NCI-H1048 (cell line): ENCODE measurements around the gene DDX49.
"Not testable (repeated sequence)": the region's sequence is repeated elsewhere in the genome, so short reads cannot be mapped to it uniquely, and the experiment has no call there.

Experiments used
- DNase-seq: peaks from one replicate; lab custom pipeline; 2025; lab: John Stamatoyannopoulos, UW

The DDX49 gene

GRCh38 chr19:18942692-18943091, 23.2 kb downstream of the DDX49 start:
- no peak for DNase-seq

GRCh38 chr19:18943465-18943864, 23.9 kb downstream of the DDX49 start:
- no peak for DNase-seq

- no peak for DNase-seq
These were observed 25.8 kb downstream of the DDX49 start for GRCh38 chr19:18945297-18945696.

- DNase-seq, result no peak
These were observed 26.8 kb downstream of the DDX49 start for GRCh38 chr19:18946335-18946734.

- no peak for DNase-seq
These were observed 27.4 kb downstream of the DDX49 start for GRCh38 chr19:18946918-18947317.

GRCh38 chr19:18948075-18948975, 28.8 kb downstream of the DDX49 start:
- no peak for DNase-seq

GRCh38 chr19:18948976-18949356, 29.5 kb downstream of the DDX49 start:
- no peak for DNase-seq

GRCh38 chr19:18949858-18950257, 30.3 kb downstream of the DDX49 start:
- DNase-seq, result no peak

- no peak for DNase-seq
These were observed 32.3 kb downstream of the DDX49 start for GRCh38 chr19:18951721-18952281.

GRCh38 chr19:18952364-18953003, 33.0 kb downstream of the DDX49 start:
- DNase-seq, result not testable (repeated sequence)

- no peak for DNase-seq
These were observed 34.6 kb downstream of the DDX49 start for GRCh38 chr19:18954094-18954493.

- DNase-seq, result no peak
These were observed 35.5 kb downstream of the DDX49 start for GRCh38 chr19:18955042-18955441.

- no peak for DNase-seq
These were observed 40.9 kb downstream of the DDX49 start for GRCh38 chr19:18960370-18960769.

GRCh38 chr19:18961767-18962620, 42.5 kb downstream of the DDX49 start:
- DNase-seq, result no peak

- DNase-seq, result no peak
These were observed 44.6 kb downstream of the DDX49 start for GRCh38 chr19:18964121-18964520.

- peak; percentile 64 for DNase-seq
These were observed 46.8 kb downstream of the DDX49 start for GRCh38 chr19:18966307-18966706.

GRCh38 chr19:18967358-18968146, 48.0 kb downstream of the DDX49 start:
- DNase-seq, result no peak

- DNase-seq, result no peak
These were observed 50.6 kb downstream of the DDX49 start for GRCh38 chr19:18969931-18970659.

- DNase-seq, result no peak
These were observed 52.8 kb downstream of the DDX49 start for GRCh38 chr19:18972301-18972811.

- DNase-seq, result no peak
These were observed 53.3 kb downstream of the DDX49 start for GRCh38 chr19:18972851-18973250.
